Myometrial cell (primary cell): ENCODE data around the gene RERE. TPM values are rescaled to one million over a fixed set of nuclear protein-coding genes. Genes with fewer than 3 reads are reported as not detected.

Source experiments
- total RNA-seq: library from RNA; depleted of rRNA; stranded (reverse); fragments of >200 nt; gene quantifications from 2 replicates; pipeline ENCODE4 v1.2.3, GENCODE V29; 2015

Gene RERE
- 8.7 and 10.7 TPM in 2 replicates for total RNA-seq

DNA sequence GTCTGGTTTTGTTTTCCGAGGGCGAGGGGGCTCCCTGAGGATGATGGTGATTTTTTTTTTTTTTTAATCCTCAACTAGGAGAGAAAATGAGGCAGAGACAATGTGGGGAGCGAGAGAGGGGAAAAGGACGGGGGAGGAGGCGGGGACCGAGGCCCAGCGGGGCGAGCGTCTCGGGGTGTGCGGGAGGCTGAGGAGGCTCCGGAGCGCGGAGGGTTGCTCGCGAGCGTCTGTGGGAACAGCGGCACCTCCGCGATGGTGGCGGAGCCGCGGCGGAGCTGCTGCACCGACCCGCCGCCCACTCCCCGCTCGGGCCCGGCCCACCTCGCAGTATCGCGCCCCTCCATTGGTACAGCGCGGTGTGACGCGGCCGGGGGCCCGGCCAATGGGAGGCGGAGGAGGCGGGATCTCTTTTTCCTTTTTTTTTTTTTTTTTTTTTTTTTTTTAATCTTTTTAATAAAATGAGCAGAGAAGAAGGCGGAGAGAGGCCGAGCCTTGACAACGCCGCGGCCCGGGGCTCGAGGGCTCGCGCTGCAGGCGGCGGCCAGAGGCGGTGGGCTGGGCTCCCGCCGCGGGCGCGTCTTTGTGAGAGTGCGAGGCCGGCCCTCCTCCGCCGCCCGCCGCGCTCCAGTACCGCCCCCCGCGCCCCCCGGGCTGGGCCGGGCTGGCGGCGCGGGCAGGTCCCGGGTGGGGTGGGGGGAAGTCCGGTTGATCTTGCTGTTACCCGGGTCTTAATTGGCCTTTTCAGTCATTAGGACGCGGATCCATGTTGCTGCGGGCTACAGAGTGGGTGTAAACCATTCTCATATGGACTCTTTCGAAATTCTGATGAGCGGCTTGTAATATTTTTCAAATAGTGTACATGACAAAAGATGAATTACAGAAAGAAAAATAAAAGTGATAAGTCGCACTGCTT is at the start of gene RERE:
Gene RERE (minus strand): TSS at position 229 of the 913 bp plus-strand sequence.

DNA sequence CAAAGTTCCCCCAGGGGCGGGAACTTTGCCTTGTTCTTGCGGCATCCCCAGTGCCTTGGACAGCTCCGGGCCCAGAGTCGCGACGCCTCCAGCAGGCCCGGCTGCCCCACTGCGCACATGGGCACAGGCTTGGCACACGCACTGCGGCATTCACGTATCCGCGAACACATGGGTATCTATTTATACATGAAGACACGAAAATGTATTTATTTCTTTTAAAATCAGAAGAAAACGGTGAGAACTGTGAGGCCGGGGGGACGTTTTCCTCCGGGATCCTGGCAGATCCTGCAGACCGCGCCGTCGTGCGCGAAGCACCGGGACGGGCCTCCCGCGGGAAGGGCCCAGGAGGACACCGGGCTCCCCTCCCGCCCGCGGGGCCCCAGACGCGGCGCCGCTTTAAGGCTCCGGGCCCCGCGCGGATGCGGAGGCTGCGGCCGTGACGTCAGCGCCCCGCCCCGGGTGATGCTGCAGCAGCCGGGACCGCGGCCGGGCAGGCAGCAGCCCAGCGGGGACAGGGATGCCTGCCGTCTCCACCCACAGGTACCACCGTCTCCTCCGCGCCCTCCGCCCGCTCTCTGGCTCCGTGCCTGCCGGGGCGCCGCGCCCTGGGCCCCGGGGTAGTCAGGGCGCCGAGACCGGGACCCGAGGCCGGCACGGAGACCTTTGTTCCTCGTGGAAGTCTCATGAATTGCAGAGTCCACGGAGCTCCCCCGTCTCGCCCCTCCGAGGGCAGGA is 499.6 kb downstream of the RERE start, which contains the start of gene SLC45A1:
Gene SLC45A1 (plus strand): TSS at position 468 of the 735 bp plus-strand sequence. CDS start 6,216 bp downstream, outside the sequence.

Other genes starting within 250 kb of the RERE start
- 2,181 and 2,403 TPM in 2 replicates for gene ENO1, start 61.0 kb upstream of the RERE start, total RNA-seq
- not detected in 2 replicates for gene CA6, start 128.2 kb upstream of the RERE start, total RNA-seq
- not detected in 2 replicates for gene SLC2A7, start 208.8 kb upstream of the RERE start, total RNA-seq